A673 (cell line): ENCODE measurements around the gene SVOP.

Experiments used
- CTCF ChIP-seq: fragments of 300-800, 200-600 bp; sonication (generic); conservative IDR thresholded peaks from 2 replicates; pipeline ENCODE4 v1.5.1; 2017; ENCODE audit warnings: low read depth, mild to moderate bottlenecking, antibody characterized with exemption, low read length, moderate library complexity, mixed read lengths
- EZH2 ChIP-seq: fragments of 200-600 bp; sonication (generic); IDR thresholded peaks from 2 replicates; pipeline ENCODE4 v1.6.1; 2017; ENCODE audit warnings: borderline replicate concordance, low read depth, mild to moderate bottlenecking, mixed read lengths, antibody characterized with exemption, low read length; ENCODE audit not compliant: poor library complexity, severe bottlenecking

- TF ChIP-seq CTCF (no peak), EZH2 (no peak)
Measured at GRCh38 chr12:108996320-108996719, 24.5 kb downstream of the SVOP start.
